ENCODE results near the gene LGR4. TPM values are rescaled to one million over a fixed set of nuclear protein-coding genes. Genes with fewer than 3 reads are reported as not detected.

LGR4 gene
- total RNA-seq, 1 experiment from 2014 or later: 99.2 TPM

- no peak for TF ChIP-seq CTCF (conservative IDR thresholded peaks at IDR 0.05)
- Histone ChIP-seq H3K9ac (ENCODE audit: extremely low read depth, insufficient read length, low read length) (no peak overlapping the region), H3K27ac (ENCODE audit: insufficient read length, low read depth, low read length) (no peak overlapping the region), H3K23ac (ENCODE audit: insufficient read length, low read depth, low read length) (no peak overlapping the region), H3K18ac (ENCODE audit: insufficient read length, low read depth, low read length) (no peak overlapping the region), H2AFZ (ENCODE audit: low read length) (no peak overlapping the region), H3K14ac (ENCODE audit: insufficient read depth, low read length) (no peak overlapping the region), H3K9me3 (ENCODE audit: control insufficient read depth, low read depth, low read length) (no peaks in the 10 kb centered on the region), H4K8ac (replicated peaks; ENCODE audit: insufficient read length, low read depth, low read length) (no peak overlapping the region), H3K4me2 (ENCODE audit: insufficient read depth, insufficient read length, low read length) (no peak overlapping the region), H3K56ac (ENCODE audit: insufficient read length, low read depth, low read length) (no peak overlapping the region), H3K79me2 (ENCODE audit: insufficient read depth, low read length) (no peaks in the 10 kb centered on the region), H2BK120ac (ENCODE audit: low read depth, low read length, poor library complexity, severe bottlenecking) (no peak overlapping the region), H2BK5ac (ENCODE audit: insufficient read length, low read length) (no peak overlapping the region), H2BK15ac (ENCODE audit: low read depth, low read length) (no peak overlapping the region), H4K5ac (ENCODE audit: insufficient read length, low read depth, low read length) (no peak overlapping the region), H3T11ph (ENCODE audit: low read length) (no peak overlapping the region), H3K4ac (ENCODE audit: low read depth, low read length) (no peak overlapping the region), H3K4me1 (ENCODE audit: insufficient read depth, low read length) (no peaks in the 10 kb centered on the region), H4K91ac (ENCODE audit: insufficient read length, low read depth, low read length) (no peak overlapping the region), H3K23me2 (ENCODE audit: insufficient read length, low read depth, low read length, poor library complexity, severe bottlenecking) (no peaks in the 10 kb centered on the region), H2BK20ac (ENCODE audit: low read depth, low read length, poor library complexity, severe bottlenecking) (no peak overlapping the region), H3K79me1 (ENCODE audit: insufficient read depth, low read depth, low read length, poor library complexity, severe bottlenecking) (no peaks in the 10 kb centered on the region), H2AK5ac (ENCODE audit: insufficient read length, low read length) (no peak overlapping the region), H4K20me1 (ENCODE audit: control insufficient read depth, insufficient read depth, insufficient read length) (no peaks in the 10 kb centered on the region), H3K27me3 (ENCODE audit: insufficient read depth, low read length) (no peaks in the 10 kb centered on the region), H2BK12ac (ENCODE audit: insufficient read length, low read depth, low read length) (no peak overlapping the region)
- Mint-ChIP-seq H3K9me3 (no peaks in the 10 kb centered on the region), H3K4me1 (peaks cover 3% of the 10 kb centered on the region in 2 experiments; a peak in 2 of 4 replicates), H3K27me3 (ENCODE audit: low read depth) (no peaks in the 10 kb centered on the region), H3K36me3 (ENCODE audit: insufficient read depth in 1 of 3, low read depth in 3 of 3) (peaks cover 8 to 81% (median 75%) of the 10 kb centered on the region in 3 experiments; a peak in 6 of 7 replicates), H3K4me3 (no peak overlapping the region), H3K27ac (no peak overlapping the region; a peak in 1 of 7 replicates)
- WGBS (ENCODE audit: extremely low coverage, insufficient read length, low lambda C conversion rate): no CpG with 5 or more reads among the region's 2 CpGs
- DNase-seq: no peak
These were observed 100.4 kb downstream of the LGR4 start for GRCh38 chr11:27372164-27372563.

Data from H9 (cell line).